ENCODE measurements around the gene DNAH6.
"Not testable (repeated sequence)": the region's sequence is repeated elsewhere in the genome, so short reads cannot be mapped to it uniquely, and the experiment has no call there.

GRCh38 chr2:84868327-84868726, 352.0 kb downstream of the DNAH6 start:
- TF ChIP-seq CTCF, POLR2A (IDR thresholded peaks at IDR 0.05): not testable (repeated sequence)
